C4-2B (cell line): ENCODE results near the gene LUC7L.
"Not testable (repeated sequence)": the region's sequence is repeated elsewhere in the genome, so short reads cannot be mapped to it uniquely, and the experiment has no call there.

Experiments used
- ZFX ChIP-seq: fragments of 450-650 bp; IDR thresholded peaks from 2 replicates; pipeline ENCODE4 v1.6.1; 2017
- TF ChIP-seq, protein P1 (sequence below): fragments of 450-650 bp; conservative IDR thresholded peaks from 2 replicates; pipeline ENCODE4 v1.5.1; 2017; ENCODE audit warnings: mild to moderate bottlenecking

DNA sequence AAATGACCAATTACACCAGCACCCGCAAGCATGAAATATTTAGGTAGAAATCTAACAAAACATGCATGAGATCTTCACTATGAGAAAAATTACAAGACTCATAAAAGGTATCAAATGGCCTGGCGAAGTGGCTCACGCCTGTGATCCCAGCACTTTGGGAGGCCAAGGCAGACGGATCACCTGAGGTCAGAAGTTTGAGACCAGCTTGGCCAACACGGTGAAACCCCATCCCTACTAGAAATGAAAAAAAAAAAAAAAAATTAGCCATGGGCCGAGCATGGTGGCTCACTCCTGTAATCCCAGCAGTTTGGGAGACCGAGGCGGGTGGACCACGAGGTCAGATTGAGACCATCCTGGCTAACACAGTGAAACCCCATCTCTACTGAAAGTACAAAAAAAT lies 25.2 kb downstream of the LUC7L start:
- TF ChIP-seq, protein P1, sequence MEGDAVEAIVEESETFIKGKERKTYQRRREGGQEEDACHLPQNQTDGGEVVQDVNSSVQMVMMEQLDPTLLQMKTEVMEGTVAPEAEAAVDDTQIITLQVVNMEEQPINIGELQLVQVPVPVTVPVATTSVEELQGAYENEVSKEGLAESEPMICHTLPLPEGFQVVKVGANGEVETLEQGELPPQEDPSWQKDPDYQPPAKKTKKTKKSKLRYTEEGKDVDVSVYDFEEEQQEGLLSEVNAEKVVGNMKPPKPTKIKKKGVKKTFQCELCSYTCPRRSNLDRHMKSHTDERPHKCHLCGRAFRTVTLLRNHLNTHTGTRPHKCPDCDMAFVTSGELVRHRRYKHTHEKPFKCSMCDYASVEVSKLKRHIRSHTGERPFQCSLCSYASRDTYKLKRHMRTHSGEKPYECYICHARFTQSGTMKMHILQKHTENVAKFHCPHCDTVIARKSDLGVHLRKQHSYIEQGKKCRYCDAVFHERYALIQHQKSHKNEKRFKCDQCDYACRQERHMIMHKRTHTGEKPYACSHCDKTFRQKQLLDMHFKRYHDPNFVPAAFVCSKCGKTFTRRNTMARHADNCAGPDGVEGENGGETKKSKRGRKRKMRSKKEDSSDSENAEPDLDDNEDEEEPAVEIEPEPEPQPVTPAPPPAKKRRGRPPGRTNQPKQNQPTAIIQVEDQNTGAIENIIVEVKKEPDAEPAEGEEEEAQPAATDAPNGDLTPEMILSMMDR = not testable (repeated sequence)
- not testable (repeated sequence) for TF ChIP-seq ZFX
